WERI-Rb-1 (cell line): ENCODE measurements around the gene GSN.

Experiments
- DNase-seq: peaks from one replicate; pipeline ENCODE4 v3.0.0-alpha.2; 2020
- H3K27ac ChIP-seq: fragments of 250-450 bp; sonication (Bioruptor Pico); 2 replicates; pipeline ENCODE4 v1.5.1; 2020; ENCODE audit warnings: mild to moderate bottlenecking, moderate library complexity
- H3K27me3 ChIP-seq: fragments of 250-450 bp; sonication (Bioruptor Pico); 2 replicates; pipeline ENCODE4 v1.5.1; 2021; ENCODE audit warnings: mild to moderate bottlenecking, low read depth, moderate library complexity; ENCODE audit not compliant: insufficient read depth, severe bottlenecking
- H3K36me3 ChIP-seq: fragments of 250-450 bp; sonication (Bioruptor Pico); 2 replicates; pipeline ENCODE4 v1.5.1; 2020; ENCODE audit warnings: mild to moderate bottlenecking, moderate library complexity
- H3K4me3 ChIP-seq: 2 replicates; pipeline ENCODE4 v1.5.1; 2011; ENCODE audit warnings: low read depth, mild to moderate bottlenecking, control low read depth, low read length
- H3K9me3 ChIP-seq: fragments of 250-450 bp; sonication (Bioruptor Pico); 2 replicates; pipeline ENCODE4 v1.5.1; 2021; ENCODE audit warnings: mild to moderate bottlenecking, moderate library complexity; ENCODE audit not compliant: severe bottlenecking
- TF ChIP-seq, protein P1 (sequence below): IDR thresholded peaks from 2 replicates; pipeline ENCODE4 v1.5.1; 2011; ENCODE audit warnings: low read depth, mild to moderate bottlenecking, control low read depth, inconsistent platforms, low read length

The GSN gene

DNA sequence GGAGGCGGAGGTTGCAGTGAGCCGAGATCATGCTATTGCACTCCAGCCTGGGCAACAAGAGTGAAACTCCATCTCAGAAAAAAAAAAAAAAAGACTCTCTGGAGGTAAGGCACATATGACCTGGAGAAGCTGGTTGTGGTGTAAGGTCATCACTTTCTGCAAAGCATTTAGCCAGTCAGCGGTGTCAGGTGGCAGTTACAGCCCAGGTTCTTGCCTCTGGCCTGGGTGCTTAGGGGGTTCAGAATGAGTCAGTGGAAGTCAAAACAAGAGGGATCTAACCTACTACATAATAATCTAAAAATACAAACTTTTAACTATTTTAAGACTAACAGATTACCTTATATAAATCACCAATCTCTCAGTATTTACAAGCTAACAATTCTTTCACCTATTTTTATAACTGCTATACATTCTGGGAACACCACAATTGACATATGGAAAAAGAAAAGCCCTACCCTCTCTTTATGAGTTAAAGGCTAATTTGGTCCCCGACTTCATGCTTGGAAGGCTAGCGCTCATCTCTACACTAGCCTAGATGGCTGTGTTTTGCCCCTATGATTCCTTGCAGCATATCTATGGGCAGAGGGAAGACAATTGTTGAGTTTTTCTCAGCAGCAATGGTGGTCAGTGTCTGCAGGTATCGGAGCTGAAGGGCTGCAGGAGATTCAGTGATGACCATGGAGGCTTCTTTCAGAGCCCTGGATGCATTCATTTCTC, 72.9 kb downstream of the GSN start:
- no peak for DNase-seq
- Histone ChIP-seq H3K27ac (no peak overlapping the region), H3K36me3 (no peaks in the 10 kb centered on the region), H3K9me3 (no peaks in the 10 kb centered on the region), H3K27me3 (no peaks in the 10 kb centered on the region), H3K4me3 (no peak overlapping the region)
- TF ChIP-seq, protein P1, sequence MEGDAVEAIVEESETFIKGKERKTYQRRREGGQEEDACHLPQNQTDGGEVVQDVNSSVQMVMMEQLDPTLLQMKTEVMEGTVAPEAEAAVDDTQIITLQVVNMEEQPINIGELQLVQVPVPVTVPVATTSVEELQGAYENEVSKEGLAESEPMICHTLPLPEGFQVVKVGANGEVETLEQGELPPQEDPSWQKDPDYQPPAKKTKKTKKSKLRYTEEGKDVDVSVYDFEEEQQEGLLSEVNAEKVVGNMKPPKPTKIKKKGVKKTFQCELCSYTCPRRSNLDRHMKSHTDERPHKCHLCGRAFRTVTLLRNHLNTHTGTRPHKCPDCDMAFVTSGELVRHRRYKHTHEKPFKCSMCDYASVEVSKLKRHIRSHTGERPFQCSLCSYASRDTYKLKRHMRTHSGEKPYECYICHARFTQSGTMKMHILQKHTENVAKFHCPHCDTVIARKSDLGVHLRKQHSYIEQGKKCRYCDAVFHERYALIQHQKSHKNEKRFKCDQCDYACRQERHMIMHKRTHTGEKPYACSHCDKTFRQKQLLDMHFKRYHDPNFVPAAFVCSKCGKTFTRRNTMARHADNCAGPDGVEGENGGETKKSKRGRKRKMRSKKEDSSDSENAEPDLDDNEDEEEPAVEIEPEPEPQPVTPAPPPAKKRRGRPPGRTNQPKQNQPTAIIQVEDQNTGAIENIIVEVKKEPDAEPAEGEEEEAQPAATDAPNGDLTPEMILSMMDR, result no peak

DNA sequence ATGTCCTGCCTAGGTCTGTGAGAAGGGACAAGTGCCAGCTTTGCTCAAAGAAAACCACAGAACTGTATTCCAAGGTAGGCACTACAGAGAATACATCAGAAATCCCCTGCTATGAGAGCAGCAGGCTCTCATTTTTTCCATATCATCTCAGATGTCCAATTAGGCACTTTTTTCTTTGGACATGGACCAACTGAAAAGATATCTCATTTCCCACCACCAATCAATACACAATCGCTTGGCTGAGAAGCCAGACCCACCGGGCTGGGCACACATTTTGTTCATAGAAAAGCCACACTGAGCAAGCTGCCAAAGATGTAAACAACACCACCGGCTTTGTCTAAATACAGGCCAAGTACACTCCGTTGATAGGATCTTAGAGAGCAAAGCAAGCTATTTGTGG, 76.2 kb downstream of the GSN start:
- H3K9me3 ChIP-seq, result no peaks in the 10 kb centered on the region
- DNase-seq, result no peak
- H3K27me3 ChIP-seq, result no peaks in the 10 kb centered on the region
- H3K36me3 ChIP-seq, result no peaks in the 10 kb centered on the region
- TF ChIP-seq, protein P1, result no peak
- H3K4me3 ChIP-seq, result no peak overlapping the region
- no peak overlapping the region for H3K27ac ChIP-seq

DNA sequence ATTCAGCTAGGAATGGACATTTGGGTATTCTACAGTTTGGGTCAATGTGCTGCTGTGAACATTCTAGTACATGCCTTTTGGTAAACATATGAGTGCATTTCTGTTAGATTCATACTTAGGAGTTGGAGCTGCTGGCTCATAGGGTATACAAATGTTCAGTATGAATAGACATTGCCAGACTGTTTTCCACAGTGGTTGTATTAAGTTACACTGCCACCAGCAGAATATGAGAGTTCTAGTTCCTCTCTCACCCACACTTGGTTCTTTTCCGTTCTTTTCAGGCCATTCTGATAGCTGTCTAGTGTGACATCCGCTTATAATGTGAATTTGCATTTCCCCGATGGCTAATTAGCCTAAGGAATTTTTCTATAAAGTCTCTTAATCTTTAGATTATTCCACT, 77.1 kb downstream of the GSN start:
- DNase-seq, result no peak
- Histone ChIP-seq H3K36me3 (no peaks in the 10 kb centered on the region), H3K27me3 (no peaks in the 10 kb centered on the region), H3K27ac (no peak overlapping the region), H3K4me3 (no peak overlapping the region), H3K9me3 (no peaks in the 10 kb centered on the region)
- TF ChIP-seq, protein P1, result no peak

DNA sequence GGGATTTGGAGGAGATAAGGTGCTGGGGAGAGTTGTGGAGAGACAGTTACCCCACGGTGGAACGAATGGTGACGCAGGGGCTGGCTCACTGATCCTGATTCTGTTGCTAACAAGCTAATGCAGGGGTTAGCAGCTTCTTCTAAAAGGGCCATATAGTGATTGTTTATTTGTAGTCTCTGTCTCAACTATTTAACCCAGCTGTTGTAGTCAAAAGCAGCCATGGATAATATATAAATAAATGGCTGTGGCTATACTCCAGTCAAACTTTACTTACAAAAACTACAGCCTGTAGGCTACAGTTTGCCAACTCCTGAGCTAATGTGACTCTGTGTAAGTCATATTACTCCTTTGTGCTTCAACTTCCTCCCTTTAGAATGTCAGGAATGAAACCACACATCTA, 80.3 kb downstream of the GSN start:
- Histone ChIP-seq H3K27ac (no peak overlapping the region), H3K4me3 (no peak overlapping the region), H3K27me3 (no peaks in the 10 kb centered on the region), H3K36me3 (no peaks in the 10 kb centered on the region), H3K9me3 (no peaks in the 10 kb centered on the region)
- TF ChIP-seq, protein P1, result no peak
- DNase-seq, result no peak

DNA sequence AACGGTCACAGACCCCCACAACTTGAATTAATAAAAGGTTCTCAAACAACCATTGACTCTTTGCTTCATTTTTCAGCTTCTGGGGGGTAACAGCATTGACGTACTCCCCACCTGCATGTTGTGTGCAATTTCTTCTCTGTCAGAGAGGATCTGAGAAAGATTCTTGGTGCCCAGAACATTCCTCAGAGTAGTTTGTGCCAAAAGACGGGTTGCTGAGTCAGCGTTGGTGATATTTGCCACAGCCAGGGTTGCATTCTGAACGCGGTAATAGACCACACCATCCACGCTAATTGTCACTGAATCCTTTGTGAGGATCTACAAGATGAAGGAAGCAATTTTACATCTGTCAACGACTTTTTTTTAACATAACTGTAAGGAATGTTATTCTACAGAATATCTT, 81.0 kb downstream of the GSN start:
- Histone ChIP-seq H3K4me3 (no peak overlapping the region), H3K9me3 (no peaks in the 10 kb centered on the region), H3K27ac (no peak overlapping the region), H3K27me3 (no peaks in the 10 kb centered on the region), H3K36me3 (no peaks in the 10 kb centered on the region)
- TF ChIP-seq, protein P1, result no peak
- no peak for DNase-seq

DNA sequence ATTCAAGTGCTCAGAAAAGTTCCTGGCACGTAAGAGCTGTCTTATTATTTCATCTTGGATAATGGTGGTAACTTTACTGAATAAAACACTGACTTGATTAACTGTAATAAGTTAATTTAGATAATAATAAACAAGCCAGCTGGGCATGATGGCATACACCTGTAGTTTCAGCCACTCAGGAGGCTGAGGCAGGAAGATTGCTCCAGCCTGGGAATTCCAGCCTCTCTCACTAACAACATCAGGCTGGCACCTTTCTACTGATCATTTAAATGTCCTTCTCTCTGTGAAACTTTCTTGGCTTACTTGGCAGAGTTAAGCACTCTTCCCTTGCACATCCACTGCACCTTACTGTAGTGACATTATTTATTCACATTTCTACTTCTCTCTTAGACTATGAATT, 82.1 kb downstream of the GSN start:
- H3K27me3 ChIP-seq, result no peaks in the 10 kb centered on the region
- DNase-seq, result no peak
- no peaks in the 10 kb centered on the region for H3K36me3 ChIP-seq
- H3K9me3 ChIP-seq, result no peaks in the 10 kb centered on the region
- TF ChIP-seq, protein P1, result no peak
- no peak overlapping the region for H3K27ac ChIP-seq
- H3K4me3 ChIP-seq, result no peak overlapping the region
